Activated T-cell treated with anti-CD3 and anti-CD28 coated beads for 4 hours (primary cell): Measurements from ENCODE around the gene UROS.

Source experiments
- DNase-seq: peaks from one replicate; pipeline ENCODE4 v3.0.0-alpha.2; 2020

The UROS gene

DNA sequence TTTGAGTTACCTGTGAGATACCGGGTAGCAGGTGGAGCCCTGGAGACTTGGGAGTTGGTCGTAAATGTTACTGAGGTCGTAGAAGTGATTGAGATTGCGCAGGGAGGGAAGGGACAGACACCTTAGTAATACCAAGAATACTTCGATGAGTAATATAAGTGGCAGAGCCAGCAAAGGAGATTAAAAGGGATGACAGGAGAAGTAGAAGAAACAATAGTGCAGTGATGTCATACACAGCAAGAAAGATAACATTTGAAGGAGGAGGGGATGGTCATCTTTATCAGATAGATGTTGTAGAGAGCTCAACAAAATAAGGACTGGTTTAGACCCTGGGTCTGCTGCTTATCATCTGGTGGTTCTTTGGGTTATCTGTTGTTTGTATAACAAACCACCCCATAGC lies 5.3 kb upstream of the UROS start:
- no peak for DNase-seq

DNA sequence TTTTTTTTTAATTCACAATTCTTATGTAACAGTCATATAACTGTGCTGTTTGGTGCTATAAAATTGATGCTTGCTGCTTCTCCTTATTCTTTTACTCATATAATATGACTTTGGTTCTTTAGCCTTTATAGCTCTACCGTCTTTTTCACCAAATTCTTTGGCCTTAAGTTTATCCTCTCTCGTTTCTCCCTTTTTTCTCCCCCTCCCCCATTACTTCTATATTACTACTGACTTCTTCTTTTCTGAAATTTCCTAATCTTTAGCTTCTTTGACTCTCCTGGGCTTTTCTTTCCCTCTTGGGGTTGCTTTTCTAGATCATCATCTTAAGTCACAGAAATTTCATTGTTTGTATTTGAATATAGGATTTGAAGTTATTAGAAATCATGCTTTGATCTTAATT lies 4.1 kb upstream of the UROS start:
- DNase-seq = no peak

DNA sequence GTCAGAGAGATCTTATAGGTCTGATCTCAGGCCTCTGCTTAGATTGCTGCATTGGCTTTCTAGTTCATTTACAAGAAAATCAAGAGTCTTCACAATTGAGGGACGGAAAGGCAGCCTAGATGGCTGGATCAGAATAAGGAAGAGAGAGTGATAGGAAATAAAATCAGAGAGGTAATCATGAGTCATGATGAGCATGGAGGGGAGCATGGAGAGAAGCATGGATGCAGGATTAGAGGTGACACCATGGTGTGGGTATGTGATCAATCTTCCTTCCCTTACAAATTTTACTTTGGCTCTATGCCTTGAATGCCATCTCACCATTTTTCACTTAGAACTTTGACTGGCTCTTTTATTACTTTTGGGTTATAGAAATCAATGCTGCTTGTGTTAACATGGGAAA lies 1.7 kb upstream of the UROS start:
- DNase-seq = no peak

GRCh38 chr10:125823663-125824251 lies 699 bp upstream of the UROS start:
- peak; percentile 8 for DNase-seq

GRCh38 chr10:125820701-125821100 lies 2.4 kb downstream of the UROS start:
- no peak for DNase-seq

DNA sequence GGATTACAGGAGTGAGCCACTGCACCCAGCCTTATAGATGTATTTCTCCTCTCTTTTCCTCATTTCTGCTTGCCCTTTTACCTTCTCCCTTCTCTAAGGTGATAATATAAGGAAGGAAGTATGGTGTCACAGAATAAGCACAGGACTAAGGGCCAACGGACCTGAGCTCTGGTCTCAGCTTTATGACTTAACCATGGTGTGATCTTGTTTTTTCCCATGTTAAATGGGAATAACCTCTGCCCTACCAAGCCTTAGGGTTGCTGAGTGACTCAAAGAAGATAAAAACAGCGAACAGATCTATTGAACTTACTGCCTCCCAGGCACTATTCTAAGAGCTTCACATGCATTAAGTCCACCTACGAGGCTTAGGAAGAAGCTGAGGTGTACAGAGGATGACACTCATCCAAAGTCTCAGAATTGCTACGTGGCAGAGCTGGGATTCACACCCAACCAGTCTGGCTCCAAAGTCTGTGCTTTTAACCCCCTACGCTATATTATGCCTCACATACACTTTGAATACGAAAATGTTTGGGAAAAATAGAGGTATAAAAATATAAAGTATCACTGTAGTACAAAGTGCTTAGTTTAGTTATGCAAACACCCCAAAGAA lies 5.6 kb downstream of the UROS start:
- no peak for DNase-seq

DNA sequence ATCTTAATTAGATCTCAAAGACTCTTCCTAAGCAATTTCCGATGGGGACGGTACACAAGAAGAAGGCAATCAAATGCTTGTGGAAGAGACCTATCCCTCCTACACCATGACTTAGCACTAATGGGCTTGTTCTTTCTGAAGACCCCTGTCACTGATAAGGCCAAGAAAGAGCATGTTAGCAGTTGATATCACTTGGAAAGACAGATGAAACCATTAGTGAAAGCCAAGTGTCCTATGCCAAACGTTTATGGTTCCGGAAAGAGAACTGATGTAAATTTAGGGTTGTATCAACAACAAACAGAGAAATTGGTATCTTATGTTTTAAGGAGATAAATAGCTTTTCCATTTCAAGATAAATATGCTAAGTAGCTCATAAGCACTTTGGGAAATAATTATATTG lies 6.5 kb downstream of the UROS start:
- DNase-seq = no peak

DNA sequence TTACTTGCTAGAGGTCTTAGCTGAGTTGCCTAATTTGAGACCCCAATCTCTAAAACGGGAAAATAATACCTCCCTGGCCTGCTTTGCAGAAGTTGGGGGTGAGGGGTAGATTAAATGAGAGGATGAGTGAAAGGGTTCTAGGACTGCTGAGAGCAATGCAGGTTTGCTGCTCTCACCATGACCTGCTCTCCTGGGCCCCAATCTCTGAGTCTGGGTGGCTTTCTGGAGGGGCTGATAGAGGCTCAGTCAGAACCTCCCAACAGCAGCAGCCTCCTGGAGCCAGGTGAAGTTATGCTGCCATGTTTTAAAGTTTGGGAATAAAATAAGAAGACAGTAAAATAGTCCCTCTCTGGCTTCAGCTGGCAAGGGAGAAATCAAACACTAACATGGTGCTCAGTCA lies 7.3 kb downstream of the UROS start:
- DNase-seq = no peak

GRCh38 chr10:125812128-125812750 lies 10.8 kb downstream of the UROS start:
- no peak for DNase-seq

GRCh38 chr10:125811251-125811650 lies 11.8 kb downstream of the UROS start:
- DNase-seq = no peak

- DNase-seq = no peak
Observed at GRCh38 chr10:125808047-125808446, 15.0 kb downstream of the UROS start.

- no peak for DNase-seq
Observed at GRCh38 chr10:125802739-125803138, 20.3 kb downstream of the UROS start.

- DNase-seq = no peak
Observed at GRCh38 chr10:125802131-125802530, 20.9 kb downstream of the UROS start.

DNA sequence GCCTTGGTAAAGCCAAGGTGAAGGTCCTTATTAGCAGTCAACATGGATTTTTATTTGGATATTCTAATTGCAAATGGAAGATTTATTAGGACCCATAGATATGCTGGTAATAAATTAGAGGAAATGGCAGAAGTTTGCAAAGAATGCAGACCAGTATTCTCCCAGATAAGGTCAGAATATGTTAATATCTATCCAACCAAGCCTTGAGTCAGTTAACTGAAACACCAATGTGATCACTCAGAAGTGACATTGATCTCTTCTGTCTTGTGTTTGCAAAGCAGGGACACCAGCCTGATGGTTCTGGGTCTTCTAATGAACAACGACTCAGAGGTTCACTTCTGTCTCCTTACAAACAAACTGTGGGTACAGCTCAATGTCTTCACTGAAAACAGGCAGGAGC lies 21.5 kb downstream of the UROS start:
- DNase-seq = no peak

GRCh38 chr10:125799451-125800182 lies 23.4 kb downstream of the UROS start:
- no peak for DNase-seq

GRCh38 chr10:125797994-125798662 lies 24.9 kb downstream of the UROS start:
- no peak for DNase-seq

- no peak for DNase-seq
Observed at GRCh38 chr10:125797424-125797823, 25.6 kb downstream of the UROS start.

DNA sequence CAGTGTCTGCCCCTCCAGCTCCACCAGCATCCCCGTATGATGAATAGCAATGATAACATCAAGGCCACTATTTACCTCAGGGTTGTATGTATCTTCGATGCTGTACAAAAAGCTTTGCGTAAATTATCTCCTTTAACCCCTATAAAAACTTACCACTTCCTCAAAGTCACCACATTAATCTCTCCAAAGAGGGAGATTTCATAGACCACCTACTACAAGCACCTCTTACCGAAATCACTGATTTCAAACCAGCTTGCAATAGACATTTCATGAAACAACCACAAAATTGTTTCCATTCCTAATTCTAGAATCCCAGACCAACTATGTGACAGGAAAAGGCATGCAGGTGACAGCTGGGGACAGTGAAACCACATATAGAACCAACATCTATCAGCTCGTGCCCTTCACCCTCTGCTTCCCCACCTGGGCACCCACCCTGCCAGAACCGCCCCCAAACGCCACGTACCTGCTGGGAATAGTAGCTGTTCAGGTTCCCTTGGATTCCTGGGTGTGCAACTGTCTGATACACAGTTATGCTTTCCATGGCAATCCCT lies 27.3 kb downstream of the UROS start:
- no peak for DNase-seq

DNA sequence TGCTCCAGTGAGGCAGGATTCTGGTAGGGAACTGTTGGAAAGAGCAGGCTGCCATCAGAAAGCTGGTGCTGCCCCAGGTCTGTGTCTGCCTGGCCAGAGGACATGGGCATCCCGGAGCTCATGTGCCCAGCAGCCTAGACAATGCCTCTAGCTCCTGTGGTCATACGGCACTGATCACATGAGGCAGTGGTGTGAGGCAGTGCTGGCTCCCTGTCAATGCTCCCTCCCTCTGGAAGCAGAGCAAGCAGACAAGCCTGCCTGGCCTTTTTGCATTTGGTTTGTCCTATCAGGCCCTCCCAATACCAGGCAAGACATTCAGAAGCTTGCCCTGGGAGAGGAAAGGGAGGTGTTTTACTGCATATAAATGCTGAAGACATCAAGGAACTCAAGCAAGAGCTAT lies 27.9 kb downstream of the UROS start:
- no peak for DNase-seq

DNA sequence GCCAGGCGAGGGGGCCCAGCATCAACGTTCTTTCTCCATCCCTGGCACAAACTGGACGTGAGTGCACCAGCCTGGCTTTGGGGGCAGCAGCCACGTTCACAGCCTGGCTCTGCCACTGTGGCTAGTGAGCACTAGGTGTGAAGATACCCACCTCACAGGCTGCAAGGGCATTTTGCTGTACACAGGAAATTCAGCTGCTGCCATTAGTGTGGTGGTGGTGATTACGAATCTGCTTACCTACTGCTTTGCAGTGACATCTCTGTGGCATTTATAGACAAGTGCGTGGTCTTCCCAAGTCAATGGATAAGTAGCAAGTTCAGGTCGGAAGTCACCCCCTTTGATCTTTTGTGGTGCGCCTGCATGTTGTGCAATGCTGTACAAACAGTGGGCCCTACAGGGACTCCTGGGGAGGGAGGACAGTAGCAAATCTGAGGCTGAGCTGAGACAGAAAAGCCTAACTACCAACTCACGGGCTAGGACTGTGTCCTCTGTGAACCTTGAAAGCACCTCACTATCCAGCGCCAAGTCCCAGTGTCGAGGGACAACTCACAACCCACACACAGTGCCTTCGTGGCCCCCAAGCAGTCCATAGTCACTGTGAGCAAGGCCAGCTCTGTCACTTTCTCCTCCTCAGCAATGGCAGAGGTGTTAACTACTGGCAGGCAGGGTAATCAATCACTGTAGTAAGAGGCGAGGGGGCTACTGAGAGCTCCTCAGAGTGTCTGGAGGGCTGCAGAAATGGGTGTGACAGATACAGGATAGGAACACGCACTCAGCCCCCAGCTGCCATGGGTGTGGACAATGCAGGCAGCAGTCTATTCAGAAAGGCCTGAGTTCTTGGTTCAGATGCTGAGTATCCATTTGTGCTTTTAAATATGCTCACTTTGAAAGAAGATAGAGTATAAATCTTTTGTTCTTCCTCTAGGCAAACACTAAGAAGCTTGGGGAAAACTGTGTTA lies 30.4 kb downstream of the UROS start:
- no peak for DNase-seq

GRCh38 chr10:125788156-125789034 lies 34.7 kb downstream of the UROS start:
- no peak for DNase-seq
